ENCODE results near the gene ACO2.
"Not testable (repeated sequence)": the region's sequence is repeated elsewhere in the genome, so short reads cannot be mapped to it uniquely, and the experiment has no call there.

ACO2 gene

DNA sequence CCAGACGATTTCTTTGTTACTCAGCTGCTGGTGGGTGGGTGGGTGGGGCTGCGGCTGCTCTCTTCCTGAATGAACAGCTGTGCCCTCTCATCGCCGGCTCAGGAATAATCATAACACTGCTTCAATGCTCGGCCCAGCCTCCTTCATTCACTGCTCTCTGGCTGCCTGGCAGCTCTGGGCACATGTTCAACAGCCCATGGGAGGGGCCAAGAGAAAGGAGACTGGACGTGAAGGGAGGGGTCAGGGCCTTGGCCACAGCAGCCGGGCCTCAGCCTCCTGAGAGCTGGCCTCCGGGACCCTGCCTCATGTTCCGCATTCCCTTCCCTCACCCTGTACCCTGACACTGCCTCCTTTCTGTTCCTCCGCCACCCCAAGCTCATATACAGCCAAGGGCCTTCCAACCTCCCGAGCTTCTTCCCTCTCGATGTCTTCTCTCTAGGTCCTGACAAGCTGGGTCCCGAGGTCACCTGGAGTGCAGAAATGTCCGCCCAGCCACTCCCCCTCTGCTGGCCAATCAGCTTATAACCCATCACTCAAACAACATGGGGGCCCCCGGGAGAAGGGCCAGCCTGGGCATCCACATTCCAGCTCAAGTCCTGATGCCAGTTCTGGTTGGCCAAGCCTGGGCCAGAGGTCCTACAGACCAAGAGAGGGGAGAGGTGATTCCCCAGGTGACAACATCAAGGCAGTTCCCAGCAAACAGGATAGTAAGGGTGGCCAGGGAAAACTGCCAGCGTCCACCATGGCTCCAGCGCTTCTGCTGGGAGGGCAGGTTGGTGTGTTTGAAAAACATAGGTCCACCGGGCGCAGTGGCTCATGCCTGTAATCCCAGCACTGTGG, 88.7 kb downstream of the ACO2 start:
- TF ChIP-seq, protein P1, sequence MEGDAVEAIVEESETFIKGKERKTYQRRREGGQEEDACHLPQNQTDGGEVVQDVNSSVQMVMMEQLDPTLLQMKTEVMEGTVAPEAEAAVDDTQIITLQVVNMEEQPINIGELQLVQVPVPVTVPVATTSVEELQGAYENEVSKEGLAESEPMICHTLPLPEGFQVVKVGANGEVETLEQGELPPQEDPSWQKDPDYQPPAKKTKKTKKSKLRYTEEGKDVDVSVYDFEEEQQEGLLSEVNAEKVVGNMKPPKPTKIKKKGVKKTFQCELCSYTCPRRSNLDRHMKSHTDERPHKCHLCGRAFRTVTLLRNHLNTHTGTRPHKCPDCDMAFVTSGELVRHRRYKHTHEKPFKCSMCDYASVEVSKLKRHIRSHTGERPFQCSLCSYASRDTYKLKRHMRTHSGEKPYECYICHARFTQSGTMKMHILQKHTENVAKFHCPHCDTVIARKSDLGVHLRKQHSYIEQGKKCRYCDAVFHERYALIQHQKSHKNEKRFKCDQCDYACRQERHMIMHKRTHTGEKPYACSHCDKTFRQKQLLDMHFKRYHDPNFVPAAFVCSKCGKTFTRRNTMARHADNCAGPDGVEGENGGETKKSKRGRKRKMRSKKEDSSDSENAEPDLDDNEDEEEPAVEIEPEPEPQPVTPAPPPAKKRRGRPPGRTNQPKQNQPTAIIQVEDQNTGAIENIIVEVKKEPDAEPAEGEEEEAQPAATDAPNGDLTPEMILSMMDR (conservative IDR thresholded peaks at IDR 0.05; ENCODE audit: low read depth, low read length) = no peak
- no peak for DNase-seq (ENCODE audit: low read depth)
- H3K4me3 ChIP-seq (ENCODE audit: low read length) = no peak overlapping the region

DNA sequence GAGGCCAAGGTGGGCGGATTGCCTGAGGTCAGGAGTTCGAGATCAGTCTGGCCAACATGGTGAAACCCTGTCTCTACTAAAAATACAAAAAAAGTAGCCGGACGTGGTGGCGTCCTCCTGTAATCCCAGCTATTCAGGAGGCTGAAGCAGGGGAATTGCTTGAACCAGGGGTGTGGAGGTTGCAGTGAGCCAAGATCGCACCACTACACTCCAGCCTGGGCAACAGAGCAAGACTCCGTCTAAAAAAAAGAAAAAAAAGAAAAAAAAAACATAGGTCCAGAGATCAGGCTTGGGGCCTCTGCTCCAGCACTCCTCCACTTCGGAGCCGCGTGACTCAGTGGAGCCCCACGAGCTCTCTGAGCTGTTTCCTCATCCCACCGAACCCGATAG, 89.3 kb downstream of the ACO2 start:
- not testable (repeated sequence) for H3K4me3 ChIP-seq (ENCODE audit: low read length); DNase-seq (ENCODE audit: low read depth)

DNA sequence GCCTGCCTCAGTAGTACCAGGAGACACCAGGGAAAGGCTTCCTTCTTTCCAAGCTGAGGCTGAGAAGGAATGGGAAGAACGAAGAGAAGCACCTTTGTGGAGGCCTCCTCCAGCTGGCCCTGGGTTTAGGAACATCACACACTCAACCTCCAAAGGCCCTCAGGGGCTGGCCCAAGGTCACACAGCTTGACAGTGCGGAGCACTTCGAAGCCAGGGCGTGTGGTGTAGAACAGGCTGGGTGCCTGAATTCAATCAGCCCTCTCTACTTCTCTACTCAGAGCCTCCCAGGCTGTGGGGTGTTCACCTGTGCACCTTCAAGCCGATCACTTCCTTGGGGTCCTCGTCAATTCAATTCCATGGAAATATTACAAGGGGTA, 91.2 kb downstream of the ACO2 start:
- H3K4me3 ChIP-seq (ENCODE audit: low read length) = peak overlapping the region; percentile 71
- TF ChIP-seq, protein P1 (conservative IDR thresholded peaks at IDR 0.05; ENCODE audit: low read depth, low read length) = no peak

DNA sequence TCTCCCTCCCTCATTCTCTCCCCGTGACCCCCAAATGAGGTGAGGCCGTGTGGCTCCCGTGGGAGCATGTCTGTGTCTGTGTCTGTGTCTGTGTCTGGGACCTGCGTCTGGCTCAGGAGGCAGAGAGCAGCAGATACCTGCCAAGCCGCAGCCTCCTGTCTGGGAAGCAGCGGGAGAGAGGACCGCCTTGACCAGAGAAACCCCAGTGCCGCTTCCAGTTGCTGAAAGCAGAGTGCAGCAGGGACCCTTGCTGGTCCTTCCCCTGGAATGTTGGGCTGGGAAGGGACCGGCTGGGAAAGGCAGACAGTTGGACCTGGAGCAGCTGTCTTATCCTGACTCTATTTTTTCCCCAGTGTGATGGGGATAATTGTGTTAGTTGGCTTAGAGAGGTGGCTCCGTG, 92.4 kb downstream of the ACO2 start:
- TF ChIP-seq, protein P1 (conservative IDR thresholded peaks at IDR 0.05; ENCODE audit: low read depth, low read length) = no peak
- DNase-seq (ENCODE audit: low read depth) = no peak
- H3K4me3 ChIP-seq (ENCODE audit: low read length) = peak overlapping the region; percentile 71

More for the DNA sequence above, 91.2 kb downstream of the ACO2 start:
- DNase-seq (ENCODE audit: low read depth) = no peak

DNA sequence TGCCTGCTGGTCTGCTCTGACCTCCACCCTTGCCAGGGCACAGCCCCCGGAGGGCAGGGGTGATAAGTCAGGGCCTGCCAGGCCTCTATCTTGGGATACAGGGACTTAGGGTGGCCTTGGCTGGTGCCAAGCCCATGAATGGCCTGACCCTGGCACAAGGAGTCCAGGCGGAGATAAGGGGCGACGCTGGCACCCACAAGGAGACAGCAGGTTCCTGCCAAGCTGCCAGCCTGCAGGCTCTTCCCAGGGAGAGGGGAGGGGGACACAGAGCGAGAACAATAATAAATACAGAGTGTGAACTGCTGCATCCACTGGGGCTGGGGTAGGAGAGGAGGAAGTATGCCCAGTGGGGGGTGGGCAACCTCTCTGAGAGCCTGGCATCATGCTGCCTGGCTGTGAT, 92.9 kb downstream of the ACO2 start:
- no peak for DNase-seq (ENCODE audit: low read depth)
- peak overlapping the region; percentile 71 for H3K4me3 ChIP-seq (ENCODE audit: low read length)
- TF ChIP-seq, protein P1 (conservative IDR thresholded peaks at IDR 0.05; ENCODE audit: low read depth, low read length) = no peak

DNA sequence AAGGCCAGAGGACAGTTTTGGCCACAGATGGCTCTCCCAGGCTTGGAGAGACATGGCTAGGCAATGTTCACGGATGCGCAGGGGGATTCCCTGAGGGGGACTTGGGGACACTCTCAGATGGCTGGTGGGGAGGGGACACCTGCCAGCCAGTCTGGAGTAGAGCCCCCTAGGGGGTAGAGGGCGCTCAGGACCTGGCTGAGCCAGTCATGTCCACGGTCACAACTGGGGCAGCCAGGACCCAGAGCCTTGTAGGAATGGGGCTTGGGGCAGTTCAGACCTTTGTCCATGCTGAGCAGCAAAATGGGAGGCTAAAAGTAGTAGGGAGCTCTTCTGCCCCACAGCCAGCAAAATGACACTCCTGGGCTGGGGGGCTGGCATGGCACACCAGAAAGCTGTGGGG, 93.5 kb downstream of the ACO2 start:
- DNase-seq (ENCODE audit: low read depth) = no peak
- TF ChIP-seq, protein P1 (conservative IDR thresholded peaks at IDR 0.05; ENCODE audit: low read depth, low read length) = peak; percentile 3
- peak overlapping the region; percentile 71 for H3K4me3 ChIP-seq (ENCODE audit: low read length)

DNA sequence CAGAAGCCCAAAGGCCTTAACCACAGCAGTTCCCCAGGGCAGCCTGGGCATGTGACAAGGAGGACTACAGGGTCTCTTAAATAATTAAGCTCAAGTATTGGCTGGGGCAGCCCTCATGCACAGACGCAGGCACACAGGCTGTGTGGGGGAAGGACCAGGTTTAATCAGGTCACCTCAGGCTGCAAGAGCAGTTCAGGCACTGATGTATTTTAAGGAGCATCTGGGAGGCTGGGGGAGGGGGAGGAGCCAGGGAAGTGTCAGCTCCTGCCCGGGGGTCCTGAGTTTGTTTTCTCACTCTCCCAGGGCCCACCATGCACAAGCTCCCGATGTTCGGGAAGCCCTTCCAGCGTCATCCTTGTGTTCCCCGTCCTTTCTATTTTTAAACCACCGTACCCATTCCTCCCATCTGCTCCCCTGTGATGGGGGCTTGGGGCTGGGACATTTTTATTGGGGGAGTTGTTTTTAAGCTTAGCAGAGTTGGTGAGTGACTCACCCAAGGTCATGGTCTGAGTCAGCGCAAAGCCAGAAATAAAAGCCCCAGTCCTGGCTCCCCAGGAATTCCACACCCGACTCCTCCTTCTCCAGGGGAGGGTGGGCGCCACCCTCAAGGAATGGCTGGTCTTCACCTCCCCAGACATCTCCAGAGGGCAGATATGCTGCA, 94.3 kb downstream of the ACO2 start:
- TF ChIP-seq, protein P1 (conservative IDR thresholded peaks at IDR 0.05; ENCODE audit: low read depth, low read length) = no peak
- H3K4me3 ChIP-seq (ENCODE audit: low read length) = peak overlapping the region; percentile 71
- DNase-seq (ENCODE audit: low read depth) = peak; percentile 78
